ENCODE results near the gene CCDC152.

The CCDC152 gene

DNA sequence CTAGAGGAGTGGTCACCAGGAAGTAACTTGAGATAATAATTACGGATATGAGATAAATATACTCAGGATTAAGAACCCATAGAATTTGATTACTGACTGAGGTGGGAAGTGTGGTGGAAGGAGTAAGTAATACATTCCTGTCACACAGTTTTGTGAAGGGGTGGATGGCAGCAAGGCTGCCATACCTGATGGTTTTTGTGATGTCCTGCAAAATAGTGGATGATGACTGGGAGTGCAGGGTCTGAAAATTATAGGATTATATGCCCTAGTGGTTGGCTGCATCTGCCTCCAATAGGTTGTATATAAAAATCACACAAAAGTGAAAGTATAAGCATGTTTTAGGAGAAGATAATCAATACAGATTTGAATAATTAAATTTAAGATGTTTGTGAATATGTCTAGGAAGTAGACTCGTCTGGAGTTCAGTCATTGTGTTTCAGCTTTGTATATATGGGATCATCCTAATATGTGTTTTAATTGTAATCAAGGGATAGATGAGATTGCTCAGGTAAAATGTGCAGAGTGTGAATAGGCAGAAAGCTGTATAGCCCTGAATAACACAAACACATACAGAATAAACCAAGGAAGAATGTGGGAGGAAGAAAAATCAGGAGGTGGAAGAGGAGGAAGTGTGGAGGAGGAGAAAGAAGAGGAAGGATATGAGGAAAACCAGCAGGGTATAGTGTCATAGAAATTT, 49.5 kb downstream of the CCDC152 start:
- TF ChIP-seq, protein P1, sequence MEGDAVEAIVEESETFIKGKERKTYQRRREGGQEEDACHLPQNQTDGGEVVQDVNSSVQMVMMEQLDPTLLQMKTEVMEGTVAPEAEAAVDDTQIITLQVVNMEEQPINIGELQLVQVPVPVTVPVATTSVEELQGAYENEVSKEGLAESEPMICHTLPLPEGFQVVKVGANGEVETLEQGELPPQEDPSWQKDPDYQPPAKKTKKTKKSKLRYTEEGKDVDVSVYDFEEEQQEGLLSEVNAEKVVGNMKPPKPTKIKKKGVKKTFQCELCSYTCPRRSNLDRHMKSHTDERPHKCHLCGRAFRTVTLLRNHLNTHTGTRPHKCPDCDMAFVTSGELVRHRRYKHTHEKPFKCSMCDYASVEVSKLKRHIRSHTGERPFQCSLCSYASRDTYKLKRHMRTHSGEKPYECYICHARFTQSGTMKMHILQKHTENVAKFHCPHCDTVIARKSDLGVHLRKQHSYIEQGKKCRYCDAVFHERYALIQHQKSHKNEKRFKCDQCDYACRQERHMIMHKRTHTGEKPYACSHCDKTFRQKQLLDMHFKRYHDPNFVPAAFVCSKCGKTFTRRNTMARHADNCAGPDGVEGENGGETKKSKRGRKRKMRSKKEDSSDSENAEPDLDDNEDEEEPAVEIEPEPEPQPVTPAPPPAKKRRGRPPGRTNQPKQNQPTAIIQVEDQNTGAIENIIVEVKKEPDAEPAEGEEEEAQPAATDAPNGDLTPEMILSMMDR (IDR thresholded peaks at IDR 0.05; ENCODE audit: insufficient read depth, missing control alignments): no peak
- DNase-seq (ENCODE audit: insufficient read length, low spot score): no peak
- no peak for FAIRE-seq

DNA sequence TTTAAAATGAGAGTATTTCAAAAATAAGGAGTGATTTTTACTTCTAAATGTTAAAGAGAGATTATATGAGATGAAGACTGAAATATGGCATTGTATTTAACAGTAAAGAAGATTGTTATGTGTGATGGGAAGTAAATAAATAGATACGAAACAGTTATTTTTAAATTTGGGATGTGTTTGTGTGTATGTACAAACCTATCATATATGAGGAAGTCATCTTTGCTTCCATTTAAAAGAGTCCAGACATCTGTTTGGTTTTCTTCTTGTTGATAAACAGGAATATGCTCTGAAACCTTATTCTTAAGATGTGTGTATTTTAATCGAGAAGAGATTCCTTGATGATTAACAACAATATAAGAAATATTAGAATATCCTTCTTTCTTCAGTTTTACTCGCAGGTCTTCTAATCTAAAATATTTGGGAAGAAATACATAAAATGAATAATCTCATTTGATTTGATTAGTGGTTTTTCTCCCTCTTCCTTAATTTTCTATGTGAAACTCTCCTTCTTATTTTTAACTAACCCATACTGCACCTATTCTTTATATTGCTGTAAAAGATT, 50.2 kb downstream of the CCDC152 start:
- FAIRE-seq (no peak), DNase-seq (ENCODE audit: insufficient read length, low spot score) (no peak)
- TF ChIP-seq, protein P1 (IDR thresholded peaks at IDR 0.05; ENCODE audit: insufficient read depth, missing control alignments): no peak

DNA sequence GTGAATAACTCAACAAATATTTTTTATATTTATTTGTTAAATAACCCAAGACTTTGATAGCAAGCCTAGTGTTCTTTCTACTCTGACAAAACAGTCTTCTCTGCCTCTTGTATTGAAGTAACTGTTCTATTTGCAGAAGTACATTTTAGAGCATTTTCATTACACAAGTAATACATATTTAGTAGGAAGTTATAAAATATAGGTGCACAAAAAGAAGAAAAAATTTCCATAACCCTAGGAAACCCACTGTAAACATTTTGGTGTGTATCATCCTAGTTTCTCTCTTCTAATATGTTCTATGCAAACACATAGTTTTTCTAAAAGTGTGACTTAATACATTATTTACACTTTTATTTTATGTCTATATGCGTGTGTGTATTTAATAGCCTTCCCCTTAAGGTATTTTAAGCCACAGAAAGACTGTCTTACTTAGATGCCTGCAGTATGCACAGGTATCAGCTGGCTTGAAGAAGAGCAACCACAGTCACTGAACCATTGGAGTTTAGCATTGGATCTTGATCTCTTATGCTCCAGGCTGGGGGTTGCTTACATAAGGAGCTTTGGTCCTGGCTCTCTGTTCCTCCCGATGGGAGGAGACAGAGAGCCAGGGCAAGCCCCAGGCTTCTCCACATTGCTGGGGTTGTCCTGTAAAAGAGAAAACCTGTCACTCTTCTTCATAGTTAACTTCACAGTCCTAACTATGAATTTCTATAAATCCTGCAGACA, 51.3 kb downstream of the CCDC152 start:
- no peak for FAIRE-seq
- no peak for DNase-seq (ENCODE audit: insufficient read length, low spot score)
- TF ChIP-seq, protein P1 (IDR thresholded peaks at IDR 0.05; ENCODE audit: insufficient read depth, missing control alignments): no peak

DNA sequence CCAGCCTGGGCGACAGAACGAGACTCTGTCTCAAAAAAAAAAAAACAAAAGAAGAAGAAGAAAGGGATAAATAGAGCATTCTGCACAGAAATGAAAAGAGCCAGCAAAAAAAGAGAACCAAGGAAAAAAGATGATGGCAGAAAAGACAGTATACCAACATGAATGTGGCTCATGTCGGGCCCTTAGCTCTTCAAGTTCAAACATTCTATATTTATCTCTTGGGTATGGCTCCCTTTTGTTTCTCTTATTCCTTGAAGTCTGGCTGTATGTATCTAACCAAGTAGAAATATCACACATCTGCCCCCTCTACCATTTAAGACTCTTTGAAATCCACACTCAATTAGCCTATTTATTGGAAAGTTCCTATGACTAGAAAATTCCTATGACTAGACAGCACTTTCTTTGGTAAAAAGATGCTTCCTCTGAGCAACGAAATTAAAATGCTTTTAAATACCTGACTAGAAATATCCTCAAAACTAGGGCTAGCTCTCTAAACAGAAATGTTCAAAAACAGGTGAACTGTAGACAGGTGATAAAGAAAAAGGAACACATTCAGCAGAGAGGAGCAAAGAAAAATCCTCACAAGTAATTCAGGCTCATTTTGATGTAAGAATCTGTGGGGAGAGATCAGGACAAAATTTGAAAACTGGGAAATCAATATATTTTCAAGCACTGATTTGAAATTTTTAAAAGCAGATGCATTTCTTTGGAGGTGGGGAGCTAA, 52.4 kb downstream of the CCDC152 start:
- TF ChIP-seq, protein P1 (IDR thresholded peaks at IDR 0.05; ENCODE audit: insufficient read depth, missing control alignments): no peak
- DNase-seq (ENCODE audit: insufficient read length, low spot score) (no peak), FAIRE-seq (no peak)

DNA sequence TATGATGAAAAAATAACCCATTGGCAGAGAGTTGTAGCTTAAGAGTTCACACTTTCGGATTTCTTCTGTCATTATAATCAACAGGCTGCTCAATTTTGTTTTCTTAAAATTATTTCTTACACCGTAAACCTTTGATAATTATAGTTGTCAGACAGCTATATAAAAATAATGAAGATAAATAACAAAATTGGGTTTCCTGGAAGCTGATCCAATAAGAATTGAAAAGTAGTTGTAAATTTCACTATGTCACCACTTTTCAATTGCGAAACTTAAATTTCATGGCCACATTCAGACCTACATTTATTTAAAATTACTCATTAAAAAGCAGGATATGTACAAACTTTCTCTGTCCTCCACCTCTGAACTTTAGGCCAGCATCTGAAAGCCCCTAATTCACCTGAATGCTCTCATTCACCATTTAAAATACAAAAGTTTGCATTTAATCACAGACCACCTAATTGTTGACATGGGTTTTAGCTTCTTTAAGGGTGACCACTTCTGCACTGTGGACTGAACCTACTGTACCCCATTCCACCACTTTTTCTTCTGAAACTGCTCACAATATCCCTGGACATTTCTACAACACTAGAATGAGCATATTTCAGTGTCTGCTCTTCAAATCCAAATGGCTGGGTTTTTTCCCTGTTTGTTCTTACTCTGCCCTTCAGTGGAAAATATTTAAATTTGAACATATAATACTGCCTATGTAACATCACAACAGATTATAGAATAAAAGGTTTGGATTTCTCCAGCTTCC, 54.4 kb downstream of the CCDC152 start:
- no peak for FAIRE-seq
- TF ChIP-seq, protein P1 (IDR thresholded peaks at IDR 0.05; ENCODE audit: insufficient read depth, missing control alignments): no peak
- no peak for DNase-seq (ENCODE audit: insufficient read length, low spot score)

DNA sequence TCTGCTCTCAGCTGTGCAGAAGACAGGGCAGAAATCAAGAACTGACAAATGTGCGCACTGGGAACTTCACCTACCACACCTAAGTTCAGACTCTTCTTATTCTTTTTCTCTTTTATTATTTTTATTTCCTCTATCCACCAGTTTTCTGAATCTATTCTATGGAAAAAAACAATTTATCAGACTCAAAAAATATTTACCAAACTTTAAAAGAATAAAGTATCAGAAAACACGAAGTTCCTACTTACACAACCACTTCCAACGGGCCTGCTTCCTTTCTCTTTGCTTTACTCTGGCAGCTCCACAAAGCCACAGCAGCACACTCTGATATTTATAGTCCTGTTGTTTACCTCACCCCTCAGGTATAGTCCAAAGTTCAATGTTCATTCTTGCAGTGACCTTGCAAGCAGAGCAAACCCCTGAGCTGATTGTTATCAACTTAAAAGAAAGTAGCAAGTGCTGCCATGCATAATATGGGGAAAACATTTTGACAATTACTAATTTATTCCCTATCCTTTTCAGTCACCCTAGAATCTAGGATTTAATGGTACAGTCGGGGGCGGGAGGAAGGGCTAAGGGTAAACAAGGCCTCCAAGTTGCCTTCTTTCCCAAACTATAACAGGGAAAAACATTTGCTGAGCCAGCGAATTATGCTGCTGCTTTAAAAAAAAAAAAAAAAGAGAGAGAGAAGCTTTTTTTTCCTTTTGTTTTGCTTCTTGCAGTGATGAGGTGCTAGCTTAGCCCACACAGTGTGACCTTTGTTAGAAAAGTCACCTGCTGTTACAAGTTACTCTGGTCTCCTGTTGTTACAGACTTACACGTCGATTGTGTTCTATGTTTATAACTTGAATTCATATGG, 55.2 kb downstream of the CCDC152 start, which contains the start of gene SELENOP:
Gene SELENOP, minus strand, starts transcription at position 302 of the 856 bp plus-strand sequence. CDS start 3,539 bp downstream, outside the sequence.
- FAIRE-seq: no peak
- DNase-seq (ENCODE audit: insufficient read length, low spot score): no peak
- TF ChIP-seq, protein P1 (IDR thresholded peaks at IDR 0.05; ENCODE audit: insufficient read depth, missing control alignments): no peak
